G401.6 (cell line): ENCODE data around the gene MTHFSD.
"Not testable (repeated sequence)": the region's sequence is repeated elsewhere in the genome, so short reads cannot be mapped to it uniquely, and the experiment has no call there.

Experiments
- FAIRE-seq: peaks from 2 replicates; lab custom pipeline; 2012; peaks lifted over from hg19 to GRCh38; lab: Jason Lieb, UNC

The MTHFSD gene

GRCh38 chr16:86554917-86555703, at the start of gene MTHFSD:
Gene MTHFSD (minus strand): TSS chr16:86555235. CDS start chr16:86555184, 51 bp downstream.
- no peak for FAIRE-seq

GRCh38 chr16:86604436-86605193, 49.6 kb upstream of the MTHFSD start:
- no peak for FAIRE-seq

GRCh38 chr16:86602521-86602920, 47.5 kb upstream of the MTHFSD start:
- no peak for FAIRE-seq

GRCh38 chr16:86601356-86601755, 46.3 kb upstream of the MTHFSD start:
- FAIRE-seq = no peak

GRCh38 chr16:86598607-86599565, 43.9 kb upstream of the MTHFSD start:
- FAIRE-seq = no peak

GRCh38 chr16:86597880-86598606, 43.0 kb upstream of the MTHFSD start:
- FAIRE-seq = no peak

GRCh38 chr16:86597126-86597879, 42.3 kb upstream of the MTHFSD start:
- FAIRE-seq = no peak

GRCh38 chr16:86595983-86596605, 41.1 kb upstream of the MTHFSD start:
- FAIRE-seq = no peak

- no peak for FAIRE-seq
Measured at GRCh38 chr16:86594721-86595120, 39.7 kb upstream of the MTHFSD start.

- FAIRE-seq = no peak
Measured at GRCh38 chr16:86593913-86594620, 39.0 kb upstream of the MTHFSD start.

- FAIRE-seq = no peak
Measured at GRCh38 chr16:86591270-86591669, 36.2 kb upstream of the MTHFSD start.

GRCh38 chr16:86590501-86591144, 35.6 kb upstream of the MTHFSD start:
- no peak for FAIRE-seq

GRCh38 chr16:86587955-86588354, 32.9 kb upstream of the MTHFSD start:
- not testable (repeated sequence) for FAIRE-seq

GRCh38 chr16:86587487-86587886, 32.5 kb upstream of the MTHFSD start:
- no peak for FAIRE-seq

GRCh38 chr16:86585821-86586611, 31.0 kb upstream of the MTHFSD start:
- no peak for FAIRE-seq

GRCh38 chr16:86584726-86585721, 30.0 kb upstream of the MTHFSD start:
- FAIRE-seq = no peak

GRCh38 chr16:86584071-86584685, 29.1 kb upstream of the MTHFSD start:
- no peak for FAIRE-seq
